H1 (cell line): ENCODE measurements around the gene TEX22. TPM values are rescaled to one million over a fixed set of nuclear protein-coding genes. Genes with fewer than 3 reads are reported as not detected.

Experiments used
- CTCF ChIA-PET: fragments of 300-600 bp; sonication (Branson Sonifier 250); formaldehyde crosslinking; loops from one replicate; lab custom pipeline; 2021; ENCODE audit not compliant: partially characterized antibody; lab: Charles Lee
- POLR2A ChIA-PET: fragments of 300-600 bp; sonication (Branson Sonifier 250); formaldehyde crosslinking; loops from one replicate; lab custom pipeline; 2021; ENCODE audit warnings: inconsistent platforms; ENCODE audit not compliant: partially characterized antibody; lab: Charles Lee
- DNase-seq, 2 experiments: peaks; one replicate each; pipeline versions ENCODE4 v3.0.0 to v3.0.0-alpha.2; 2010 to 2022; ENCODE audit warnings: low spot score in 2 of 2, low read depth in 1 of 2, mixed read lengths in 1 of 2
- FAIRE-seq: peaks from 2 replicates; lab custom pipeline; 2011; peaks lifted over from hg19 to GRCh38; lab: Jason Lieb, UNC
- H2AFZ ChIP-seq: 2 replicates; pipeline ENCODE4 v1.8.1; 2012; ENCODE audit warnings: low read length, inconsistent platforms
- H2AK5ac ChIP-seq: 2 replicates; pipeline ENCODE4 v1.6.1; 2013; ENCODE audit warnings: low read depth, low read length
- H2BK120ac ChIP-seq: replicated peaks from 2 replicates; pipeline ENCODE3; 2013; ENCODE audit warnings: low read depth, low read length, inconsistent platforms
- H2BK12ac ChIP-seq: 2 replicates; pipeline ENCODE4 v1.6.1; 2013; ENCODE audit warnings: low read depth, low read length
- H2BK15ac ChIP-seq: 2 replicates; pipeline ENCODE4 v1.6.1; 2013; ENCODE audit warnings: low read length
- H2BK20ac ChIP-seq: 2 replicates; pipeline ENCODE4 v1.6.1; 2013; ENCODE audit warnings: low read length
- H2BK5ac ChIP-seq: 2 replicates; pipeline ENCODE4 v1.6.1; 2013; ENCODE audit warnings: low read depth, low read length
- H3K14ac ChIP-seq: 2 replicates; pipeline ENCODE4 v1.6.1; 2013; ENCODE audit warnings: inconsistent platforms; ENCODE audit not compliant: insufficient read length
- H3K18ac ChIP-seq: 2 replicates; pipeline ENCODE4 v1.6.1; 2013; ENCODE audit warnings: low read length; ENCODE audit errors: extremely low read depth
- H3K23ac ChIP-seq: 2 replicates; pipeline ENCODE4 v1.6.1; 2013; ENCODE audit warnings: inconsistent platforms; ENCODE audit not compliant: insufficient read length
- H3K23me2 ChIP-seq: 2 replicates; pipeline ENCODE4 v1.6.1; 2013; ENCODE audit warnings: low read depth, low read length
- H3K27ac ChIP-seq: 2 replicates; pipeline ENCODE4 v1.6.1; 2011; ENCODE audit warnings: low read depth, low read length, inconsistent platforms
- H3K27me3 ChIP-seq, 4 experiments: replicated peaks in 1 of 4; 1 replicate in 1 of 4; 2 replicates in 3 of 4; pipeline versions ENCODE4 v1.6.1 to v1.8.1; 2011 to 2013; ENCODE audit warnings: low read length in 3 of 4, mild to moderate bottlenecking in 3 of 4, inconsistent platforms in 2 of 4, mixed read lengths in 2 of 4, moderate library complexity in 1 of 4; ENCODE audit not compliant: control insufficient read depth in 3 of 4, insufficient read depth in 3 of 4; ENCODE audit errors: extremely low read depth in 1 of 4
- H3K36me3 ChIP-seq, 4 experiments: 2 replicates each; pipeline versions ENCODE4 v1.6.1 to v1.8.1; 2011 to 2013; ENCODE audit warnings: mild to moderate bottlenecking in 4 of 4, low read length in 3 of 4, moderate library complexity in 2 of 4, control low read depth in 1 of 4, inconsistent platforms in 1 of 4; ENCODE audit not compliant: insufficient read depth in 4 of 4, control insufficient read depth in 2 of 4
- H3K4ac ChIP-seq: replicated peaks from 2 replicates; pipeline ENCODE3; 2013; ENCODE audit warnings: low read length, low read depth, mixed read lengths, inconsistent platforms; ENCODE audit not compliant: insufficient read length
- H3K4me1 ChIP-seq, 4 experiments: replicated peaks in 1 of 4; 1 replicate in 1 of 4; 2 replicates in 3 of 4; pipeline versions ENCODE4 v1.6.1 to v1.8.1; 2011 to 2013; ENCODE audit warnings: low read length in 3 of 4, inconsistent platforms in 2 of 4, mixed read lengths in 1 of 4; ENCODE audit not compliant: insufficient read depth in 4 of 4, control insufficient read depth in 3 of 4
- H3K4me2 ChIP-seq, 2 experiments: 2 replicates each; pipeline versions ENCODE4 v1.6.1 to v1.8.1; 2011 to 2013; ENCODE audit warnings: low read depth in 2 of 2, low read length in 2 of 2, control low read depth in 1 of 2, inconsistent platforms in 1 of 2, mild to moderate bottlenecking in 1 of 2; ENCODE audit not compliant: insufficient read depth in 1 of 2
- H3K4me3 ChIP-seq, 4 experiments: fragments of 200-600, 300-600 bp in 1 of 4; sonication (generic), shearing (Covaris generic), sonication (Bioruptor Twin) in 1 of 4; 2 replicates each; pipeline versions ENCODE4 v1.5.1 to v1.8.1; 2011 to 2016; ENCODE audit warnings: low read length in 4 of 4, low read depth in 3 of 4, control low read depth in 2 of 4, inconsistent platforms in 2 of 4, mild to moderate bottlenecking in 2 of 4, mixed read lengths in 1 of 4, moderate library complexity in 1 of 4; ENCODE audit not compliant: insufficient read depth in 2 of 4; ENCODE audit errors: extremely low read depth in 1 of 4
- H3K56ac ChIP-seq: replicated peaks from 2 replicates; pipeline ENCODE3; 2013; ENCODE audit warnings: low read depth, mild to moderate bottlenecking, mixed read lengths, low read length, inconsistent platforms; ENCODE audit not compliant: insufficient read length
- H3K79me1 ChIP-seq: 2 replicates; pipeline ENCODE4 v1.6.1; 2013; ENCODE audit warnings: low read depth, low read length, control low read depth
- H3K79me2 ChIP-seq, 2 experiments: 2 replicates each; pipeline versions ENCODE4 v1.6.1 to v1.8.1; 2012 to 2013; ENCODE audit warnings: low read length in 2 of 2, mild to moderate bottlenecking in 2 of 2, inconsistent platforms in 1 of 2; ENCODE audit not compliant: insufficient read depth in 2 of 2, control insufficient read depth in 1 of 2
- H3K9ac ChIP-seq, 4 experiments: replicated peaks in 1 of 4; 1 replicate in 1 of 4; 2 replicates in 3 of 4; pipeline versions ENCODE4 v1.6.1 to v1.8.1; 2011 to 2013; ENCODE audit warnings: low read depth in 3 of 4, low read length in 3 of 4, control low read depth in 2 of 4, mild to moderate bottlenecking in 2 of 4, moderate library complexity in 2 of 4, inconsistent platforms in 1 of 4; ENCODE audit errors: extremely low read depth in 1 of 4
- H3K9me3 ChIP-seq, 2 experiments: 2 replicates each; pipeline versions ENCODE4 v1.6.1 to v1.8.1; 2012 to 2013; ENCODE audit warnings: mild to moderate bottlenecking in 2 of 2, moderate library complexity in 2 of 2, control low read depth in 1 of 2, inconsistent platforms in 1 of 2, low read depth in 1 of 2, low read length in 1 of 2, mixed read lengths in 1 of 2; ENCODE audit not compliant: insufficient read depth in 2 of 2
- H4K20me1 ChIP-seq, 2 experiments: replicated peaks in 1 of 2; 2 replicates each; pipeline versions ENCODE3 to v1.8.1; 2011 to 2013; ENCODE audit warnings: inconsistent platforms in 2 of 2, low read length in 2 of 2, mild to moderate bottlenecking in 1 of 2; ENCODE audit not compliant: insufficient read depth in 2 of 2, control insufficient read depth in 1 of 2
- H4K5ac ChIP-seq: 2 replicates; pipeline ENCODE4 v1.6.1; 2013; ENCODE audit warnings: low read length, low read depth, mixed read lengths, inconsistent platforms; ENCODE audit not compliant: insufficient read length
- H4K8ac ChIP-seq: 2 replicates; pipeline ENCODE4 v1.8.0; 2013; ENCODE audit warnings: mild to moderate bottlenecking, moderate library complexity, low read length, inconsistent platforms; ENCODE audit not compliant: insufficient read depth; ENCODE audit errors: extremely low read depth
- H4K91ac ChIP-seq: replicated peaks from 2 replicates; pipeline ENCODE3; 2013; ENCODE audit warnings: low read length, mixed read lengths, inconsistent platforms; ENCODE audit not compliant: insufficient read length
- ASH2L ChIP-seq: fragments of 200-600, 300-600 bp; sonication (generic); IDR thresholded peaks from one replicate; pipeline ENCODE4 v1.7.1; 2017; ENCODE audit warnings: low read length
- CBX5 ChIP-seq: fragments of 300-800, 300-1000 bp; sonication (generic); IDR thresholded peaks from 2 replicates; pipeline ENCODE4 v1.7.1; 2016; ENCODE audit warnings: antibody characterized with exemption, low read length, low read depth
- MAFK ChIP-seq: IDR thresholded peaks from 2 replicates; pipeline ENCODE4 v1.6.1; 2012; ENCODE audit warnings: low read depth, mild to moderate bottlenecking, improper control_type of control experiment, low read length
- NANOG ChIP-seq: IDR thresholded peaks from 2 replicates; pipeline ENCODE4 v1.6.1; 2011; ENCODE audit warnings: low read length, low read depth, mild to moderate bottlenecking, inconsistent platforms; ENCODE audit not compliant: insufficient read depth, poor library complexity, severe bottlenecking
- POLR2A ChIP-seq, 2 experiments: IDR thresholded peaks; 1 replicate in 1 of 2; 2 replicates in 1 of 2; pipeline ENCODE4 v1.6.1; 2011; ENCODE audit warnings: low read depth in 2 of 2, low read length in 2 of 2, mild to moderate bottlenecking in 2 of 2; ENCODE audit errors: control extremely low read depth in 1 of 2
- POLR2AphosphoS5 ChIP-seq: IDR thresholded peaks from 2 replicates; pipeline ENCODE4 v1.6.1; 2011; ENCODE audit warnings: low read depth, low read length
- SAP30 ChIP-seq: fragments of 300-600 bp; sonication (generic); IDR thresholded peaks from 2 replicates; pipeline ENCODE4 v1.7.1; 2012; ENCODE audit warnings: low read length, moderate library complexity, mild to moderate bottlenecking, inconsistent platforms; ENCODE audit not compliant: insufficient read depth, insufficient replicate concordance
- SIN3A ChIP-seq, 2 experiments: IDR thresholded peaks in 1 of 2; conservative IDR thresholded peaks in 1 of 2; 2 replicates each; pipeline ENCODE4 v1.6.1; 2011 to 2012; ENCODE audit warnings: low read length in 2 of 2, improper control_type of control experiment in 1 of 2, low read depth in 1 of 2, mild to moderate bottlenecking in 1 of 2
- SUZ12 ChIP-seq: fragments of 200-600 bp; sonication (generic); IDR thresholded peaks from 2 replicates; pipeline ENCODE4 v1.6.1; 2012; ENCODE audit warnings: mild to moderate bottlenecking, inconsistent platforms, low read length, moderate library complexity, mixed read lengths
- TCF12 ChIP-seq: IDR thresholded peaks from 2 replicates; pipeline ENCODE4 v1.6.1; 2011; ENCODE audit warnings: low read depth, mild to moderate bottlenecking, low read length
- WGBS, 2 experiments: shearing (Covaris generic) in 1 of 2; methylation state at CpG; one replicate each; pipeline versions ENCODE4 v1.1.6 to v1.1.7; 2013 to 2015; ENCODE audit warnings: low lambda C conversion rate in 2 of 2, mixed read lengths in 2 of 2, inconsistent platforms in 1 of 2, low coverage in 1 of 2, missing lambda C conversion rate in 1 of 2; ENCODE audit not compliant: insufficient replicate concordance in 2 of 2, insufficient coverage in 1 of 2, insufficient read length in 1 of 2; ENCODE audit errors: extremely low coverage in 1 of 2, missing lambda C conversion rate in 1 of 2; 5-methylcytosine and 5-hydroxymethylcytosine counted together
- polyA plus RNA-seq, 7 experiments: library from polyadenylated mRNA; depleted of rRNA in 3 of 7; stranded (reverse) in 5 of 7; unstranded in 2 of 7; fragments of >200 nt in 5 of 7; fragments of 200-250 nt in 2 of 7; gene quantifications; 1 replicate in 5 of 7; 2 replicates in 1 of 7; 4 replicates in 1 of 7; pipeline versions ENCODE4 v1.2.1 to v1.2.3, GENCODE V29; 2011 to 2013; ENCODE audit warnings: missing spikeins in 2 of 7, mixed read lengths in 2 of 7
- total RNA-seq: library from RNA; stranded (reverse); fragmentation: NEBNext Ultra II Directional; extraction: Animal tissue kit (Norgen Biotek cat#: 25700); gene quantifications from 2 replicates; pipeline ENCODE4 v1.2.1, GENCODE V29; 2021
- TF ChIP-seq, protein P1 (sequence below): IDR thresholded peaks from 2 replicates; pipeline ENCODE4 v1.6.1; 2011; ENCODE audit warnings: low read depth, mild to moderate bottlenecking, low read length; ENCODE audit not compliant: insufficient read depth

Gene TEX22
- total and polyA plus RNA-seq, 2 of the 8 experiments (the other 6 are each of a cell fraction or from before 2014, with no cell fraction given) = 0.24 to 0.39 TPM

DNA sequence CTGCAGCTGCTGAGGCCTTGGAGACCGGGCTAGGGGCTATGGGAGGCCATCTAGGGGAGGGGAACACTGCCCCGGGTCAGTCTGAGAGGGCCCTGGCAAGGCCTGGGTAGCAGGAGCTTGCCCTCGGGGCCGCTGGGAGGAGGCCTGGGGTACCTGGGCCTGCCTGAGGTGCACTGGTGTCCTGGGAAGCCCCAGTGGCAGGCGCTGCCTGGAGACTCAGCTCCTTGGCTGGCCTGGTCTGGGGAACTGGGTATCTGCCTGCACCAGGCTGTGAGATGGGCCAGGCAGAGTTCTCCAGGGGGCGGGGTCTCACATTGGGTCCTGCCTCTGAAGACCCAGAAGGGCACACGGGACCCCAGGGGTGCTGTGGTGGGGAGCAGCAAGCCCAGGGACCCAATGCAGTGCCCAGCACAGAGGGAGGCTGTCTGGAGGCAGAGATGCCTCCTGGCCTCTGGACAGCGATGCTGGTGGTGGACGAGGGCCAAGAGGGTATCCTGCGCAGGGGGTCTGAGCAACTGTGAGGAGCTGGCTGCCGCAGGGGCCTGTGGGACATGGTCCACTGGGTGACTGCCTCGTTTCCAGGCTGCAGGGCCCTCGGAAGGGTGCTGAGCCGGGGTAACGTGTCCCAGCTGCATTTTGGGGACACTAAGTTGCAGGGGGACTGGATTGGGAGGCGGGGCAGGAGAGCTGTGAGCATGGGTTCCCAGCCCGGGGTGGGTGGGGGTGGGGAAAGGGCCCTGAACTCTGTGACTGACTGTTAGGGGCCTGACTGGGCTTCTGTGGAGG, 13.8 kb downstream of the TEX22 start:
- no peak overlapping the region for H2AFZ ChIP-seq
- H2BK12ac ChIP-seq = no peak overlapping the region
- H2BK120ac ChIP-seq = no peak overlapping the region
- H3K9ac ChIP-seq = no peak overlapping the region
- H3K4me2 ChIP-seq = peak overlapping the region in 1 of 2 experiments; percentile 76; a peak in 1 of 4 replicates
- H2BK15ac ChIP-seq = peak overlapping the region; percentile 72; the same call in 1 of the 2 replicates
- H3K36me3 ChIP-seq = no peaks in the 10 kb centered on the region
- no peak for FAIRE-seq
- H3K79me2 ChIP-seq = no peaks in the 10 kb centered on the region
- peak overlapping the region in 1 of 4 experiments; percentile 38; a peak in 1 of 8 replicates for H3K4me3 ChIP-seq
- H3K18ac ChIP-seq = no peak overlapping the region; the same call in 1 of the 2 replicates
- H3K4ac ChIP-seq = no peak overlapping the region
- H3K79me1 ChIP-seq = no peaks in the 10 kb centered on the region
- ChIA-PET CTCF (interaction anchor here (0.6 to 1.8 kb wide), 5 partner anchors 9 to 79 kb away, joined by 3 to 6 read pairs (median 3); partner anchors contain the start of genes TEDC1 and TEX22), POLR2A (interaction anchor here (0.6 to 2.8 kb wide), 9 partner anchors 8 to 45 kb away, joined by 3 to 14 read pairs (median 3); partner anchors contain the start of genes MTA1 and TEX22)
- no peak overlapping the region for H3K23ac ChIP-seq
- peaks cover 0 to 8% (median 5%) of the 10 kb centered on the region in 4 experiments; a peak in 6 of 7 replicates for H3K4me1 ChIP-seq
- H4K8ac ChIP-seq = 0 out of 2 replicates have a peak overlapping the region, but pooled peaks have one; percentile 54
- no peak overlapping the region for H2BK20ac ChIP-seq
- H3K23me2 ChIP-seq = peaks cover 11% of the 10 kb centered on the region; the same call in 1 of the 2 replicates
- no peak for DNase-seq
- H3K56ac ChIP-seq = no peak overlapping the region
- H3K9me3 ChIP-seq = no peaks in the 10 kb centered on the region
- WGBS, 2 experiments = 84% methylated on average over 17 of the region's 17 CpGs; no CpG with 5 or more reads in 1 of the 2 experiments
- H4K20me1 ChIP-seq = peaks cover 0 to 6% of the 10 kb centered on the region in 2 experiments
- H4K5ac ChIP-seq = no peak overlapping the region
- H4K91ac ChIP-seq = no peak overlapping the region
- no peak overlapping the region for H3K27ac ChIP-seq
- no peak overlapping the region for H2AK5ac ChIP-seq
- no peak overlapping the region for H2BK5ac ChIP-seq
- H3K27me3 ChIP-seq = peaks cover 8 to 48% (median 39%) of the 10 kb centered on the region in 4 experiments
- no peak overlapping the region for H3K14ac ChIP-seq
- TF ChIP-seq TCF12 (no peak), ASH2L (no peak), CBX5 (no peak), SUZ12 (no peak), SAP30 (no peak), SIN3A (conservative IDR thresholded peaks at IDR 0.05 in 1 of 2, IDR thresholded peaks at IDR 0.05 in 1 of 2; ENCODE audit: low read depth in 1 of 2, low read length in 2 of 2) (no peak), MAFK (no peak), NANOG (no peak), POLR2A (IDR thresholded peaks at IDR 0.05; ENCODE audit: control extremely low read depth in 1 of 2, low read depth in 2 of 2, low read length in 2 of 2) (no peak), POLR2AphosphoS5 (no peak)
- TF ChIP-seq, protein P1, sequence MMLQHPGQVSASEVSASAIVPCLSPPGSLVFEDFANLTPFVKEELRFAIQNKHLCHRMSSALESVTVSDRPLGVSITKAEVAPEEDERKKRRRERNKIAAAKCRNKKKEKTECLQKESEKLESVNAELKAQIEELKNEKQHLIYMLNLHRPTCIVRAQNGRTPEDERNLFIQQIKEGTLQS = no peak
